ENCODE data around the gene ABL1.

The ABL1 gene

DNA sequence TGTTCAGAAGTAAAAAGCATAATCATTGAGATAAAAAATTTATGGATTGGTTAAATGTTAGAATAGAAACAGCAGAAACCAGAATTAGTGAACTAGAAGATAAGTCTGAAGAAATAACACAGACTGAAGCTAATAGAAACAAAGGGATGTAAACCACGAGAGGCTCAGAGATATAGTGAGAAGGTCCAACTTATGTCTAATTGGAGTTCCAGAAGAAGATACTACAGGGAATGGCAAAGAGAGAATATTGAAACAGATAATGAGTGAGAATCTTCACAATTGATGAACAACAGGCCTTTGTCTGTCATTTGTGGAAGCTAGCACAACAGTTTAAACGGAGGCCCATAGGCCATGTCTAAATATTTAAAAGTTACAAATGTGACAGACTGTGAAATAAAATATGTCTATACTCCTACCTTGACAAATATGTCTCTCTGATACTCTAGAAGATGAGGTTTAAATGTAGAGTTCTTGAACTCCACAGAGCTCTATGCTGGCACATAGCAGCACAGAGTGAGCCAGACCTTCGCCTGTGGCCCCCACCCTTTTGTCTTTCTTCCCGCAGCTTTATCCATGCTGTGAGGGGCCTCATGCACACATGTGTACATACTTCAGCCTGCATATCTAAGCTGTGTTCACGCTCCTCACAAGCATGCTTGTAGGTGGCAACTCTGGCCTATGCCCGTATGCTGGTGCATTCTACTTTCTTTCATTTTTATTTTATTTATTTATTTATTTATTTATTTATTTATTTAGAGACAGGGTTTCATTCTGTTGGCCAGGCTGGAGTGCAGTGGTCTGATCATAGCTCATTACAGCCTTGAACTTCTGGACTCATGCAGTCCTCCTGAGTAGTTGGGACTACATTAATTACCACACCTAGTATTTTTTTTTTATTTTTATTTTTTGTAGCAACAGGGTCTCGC lies 45.0 kb upstream of the ABL1 start (continued):
- no peak for TF ChIP-seq PRDM2 (tag by site-specific recombination; IDR thresholded peaks at IDR 0.05; ENCODE audit: borderline replicate concordance)
- TF ChIP-seq ZNF155 (tag by site-specific recombination; IDR thresholded peaks at IDR 0.05), result no peak
- TF ChIP-seq, protein P1, sequence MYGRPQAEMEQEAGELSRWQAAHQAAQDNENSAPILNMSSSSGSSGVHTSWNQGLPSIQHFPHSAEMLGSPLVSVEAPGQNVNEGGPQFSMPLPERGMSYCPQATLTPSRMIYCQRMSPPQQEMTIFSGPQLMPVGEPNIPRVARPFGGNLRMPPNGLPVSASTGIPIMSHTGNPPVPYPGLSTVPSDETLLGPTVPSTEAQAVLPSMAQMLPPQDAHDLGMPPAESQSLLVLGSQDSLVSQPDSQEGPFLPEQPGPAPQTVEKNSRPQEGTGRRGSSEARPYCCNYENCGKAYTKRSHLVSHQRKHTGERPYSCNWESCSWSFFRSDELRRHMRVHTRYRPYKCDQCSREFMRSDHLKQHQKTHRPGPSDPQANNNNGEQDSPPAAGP (tag by site-specific recombination; IDR thresholded peaks at IDR 0.05), result no peak
- peak; percentile 17; the same call in 1 of the 2 replicates for TF ChIP-seq ZNF654 (tag by site-specific recombination; IDR thresholded peaks at IDR 0.05; ENCODE audit: low read depth)
- no peak for TF ChIP-seq ZNF362 (tag by site-specific recombination; IDR thresholded peaks at IDR 0.05)
- no peak for TF ChIP-seq GLIS1 (tag by site-specific recombination; IDR thresholded peaks at IDR 0.05)
- no peak for TF ChIP-seq ZNF175 (tag by site-specific recombination; IDR thresholded peaks at IDR 0.05)
- no peak for TF ChIP-seq PRDM10 (tag by site-specific recombination; IDR thresholded peaks at IDR 0.05)
- TF ChIP-seq ZNF776 (tag by site-specific recombination; IDR thresholded peaks at IDR 0.05; ENCODE audit: borderline replicate concordance), result no peak
- no peak for TF ChIP-seq ZSCAN16 (tag by site-specific recombination; IDR thresholded peaks at IDR 0.05)
- TF ChIP-seq ZNF274 (IDR thresholded peaks at IDR 0.05; ENCODE audit: low read length), result no peak
- no peak for TF ChIP-seq ZNF274 (tag by site-specific recombination; IDR thresholded peaks at IDR 0.05; ENCODE audit: borderline replicate concordance)
- TF ChIP-seq ZNF837 (tag by site-specific recombination; IDR thresholded peaks at IDR 0.05), result no peak
- TF ChIP-seq TSHZ1 (tag by site-specific recombination; IDR thresholded peaks at IDR 0.05; ENCODE audit: borderline replicate concordance), result no peak
- no peak for TF ChIP-seq PRDM6 (tag by site-specific recombination; IDR thresholded peaks at IDR 0.05)
- TF ChIP-seq, protein P2, sequence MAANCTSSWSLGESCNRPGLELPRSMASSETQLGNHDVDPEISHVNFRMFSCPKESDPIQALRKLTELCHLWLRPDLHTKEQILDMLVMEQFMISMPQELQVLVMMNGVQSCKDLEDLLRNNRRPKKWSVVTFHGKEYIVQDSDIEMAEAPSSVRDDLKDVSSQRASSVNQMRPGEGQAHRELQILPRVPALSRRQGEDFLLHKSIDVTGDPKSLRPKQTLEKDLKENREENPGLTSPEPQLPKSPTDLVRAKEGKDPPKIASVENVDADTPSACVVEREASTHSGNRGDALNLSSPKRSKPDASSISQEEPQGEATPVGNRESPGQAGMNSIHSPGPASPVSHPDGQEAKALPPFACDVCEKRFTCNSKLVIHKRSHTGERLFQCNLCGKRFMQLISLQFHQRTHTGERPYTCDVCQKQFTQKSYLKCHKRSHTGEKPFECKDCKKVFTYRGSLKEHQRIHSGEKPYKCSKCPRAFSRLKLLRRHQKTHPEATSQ (tag by site-specific recombination; IDR thresholded peaks at IDR 0.05), result no peak

Measured in HEK293 (cell line).